NK-92 treated with Interleukin-12 subunit alpha and Interleukin-12 subunit beta, amount 100 ng/mL, for 24 hours (cell line): ENCODE results near the gene SLX4.
"Not testable (repeated sequence)": the region's sequence is repeated elsewhere in the genome, so short reads cannot be mapped to it uniquely, and the experiment has no call there.

Experiments used
- DNase-seq: peaks from one replicate; lab custom pipeline; 2025; lab: John Stamatoyannopoulos, UW

Gene SLX4

GRCh38 chr16:3611146-3611975, at the start of gene SLX4:
Gene SLX4, minus strand, starts transcription at chr16:3611606. Its CDS starts 2,642 bp downstream, at chr16:3608964.
- peak; percentile 86 for DNase-seq

- DNase-seq = no peak
Measured at GRCh38 chr16:3659251-3659650, 47.8 kb upstream of the SLX4 start.

GRCh38 chr16:3656491-3657468, 45.4 kb upstream of the SLX4 start:
- no peak for DNase-seq

GRCh38 chr16:3656160-3656490, 44.7 kb upstream of the SLX4 start:
- not testable (repeated sequence) for DNase-seq

GRCh38 chr16:3655396-3656159, 44.2 kb upstream of the SLX4 start:
- DNase-seq = no peak

- DNase-seq = no peak
Measured at GRCh38 chr16:3655030-3655395, 43.6 kb upstream of the SLX4 start.

- DNase-seq = peak; percentile 17
Measured at GRCh38 chr16:3654249-3654991, 43.0 kb upstream of the SLX4 start, which contains the start of gene DNASE1. Gene DNASE1, plus strand, starts transcription at chr16:3654691. Its CDS starts 683 bp downstream, at chr16:3655374.

GRCh38 chr16:3652373-3653195, 41.2 kb upstream of the SLX4 start:
- no peak for DNase-seq

- DNase-seq = no peak
Measured at GRCh38 chr16:3651461-3652372, 40.3 kb upstream of the SLX4 start.

- no peak for DNase-seq
Measured at GRCh38 chr16:3650631-3651265, 39.3 kb upstream of the SLX4 start.

- DNase-seq = no peak
Measured at GRCh38 chr16:3646348-3646920, 35.0 kb upstream of the SLX4 start.

GRCh38 chr16:3645504-3646347, 34.3 kb upstream of the SLX4 start:
- no peak for DNase-seq

- no peak for DNase-seq
Measured at GRCh38 chr16:3645108-3645503, 33.7 kb upstream of the SLX4 start.

- DNase-seq = no peak
Measured at GRCh38 chr16:3643095-3643730, 31.8 kb upstream of the SLX4 start.

- DNase-seq = no peak
Measured at GRCh38 chr16:3642397-3643094, 31.1 kb upstream of the SLX4 start.

GRCh38 chr16:3641801-3642396, 30.5 kb upstream of the SLX4 start:
- DNase-seq = no peak
